DMS53 (cell line): ENCODE data around the gene DPP10.

ENCODE experiments used
- DNase-seq: peaks from one replicate; lab custom pipeline; 2025; lab: John Stamatoyannopoulos, UW

The DPP10 gene

DNA sequence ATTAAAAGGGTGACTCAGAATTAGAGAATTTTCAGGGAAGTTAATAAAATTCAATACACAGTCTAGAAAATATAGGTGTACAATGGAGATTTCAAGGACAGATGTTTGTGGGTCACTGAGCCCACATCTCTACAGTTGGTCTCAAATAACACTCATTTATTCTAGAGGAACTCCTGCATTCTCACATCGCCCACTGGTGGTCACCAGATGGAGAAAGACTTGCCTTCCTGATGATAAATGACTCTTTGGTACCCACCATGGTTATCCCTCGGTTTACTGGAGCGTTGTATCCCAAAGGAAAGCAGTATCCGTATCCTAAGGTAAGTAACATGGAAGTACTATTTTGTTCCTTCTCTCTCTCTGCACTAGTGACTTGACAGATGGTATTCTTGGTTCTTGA is 1297.1 kb downstream of the DPP10 start:
- peak; percentile 46 for DNase-seq

DNA sequence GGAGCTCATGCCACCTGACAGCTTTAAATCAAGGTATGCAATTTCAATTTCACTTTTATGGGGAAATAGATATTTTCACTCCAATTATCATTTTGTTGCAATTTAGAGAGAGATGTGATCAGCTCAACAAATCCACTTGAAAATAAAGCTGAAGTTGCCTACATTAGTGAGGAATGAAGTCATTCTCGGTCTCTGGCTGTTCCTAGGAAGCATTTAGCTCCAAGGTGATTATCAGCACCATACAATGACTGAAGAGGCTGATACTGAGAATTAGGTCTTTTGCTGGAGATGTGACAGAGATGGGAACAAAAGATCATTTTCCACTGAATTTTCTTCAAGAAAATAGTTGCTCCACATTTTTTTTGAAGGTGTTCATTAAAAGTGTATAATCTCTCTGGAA is 1303.7 kb downstream of the DPP10 start:
- no peak for DNase-seq

DNA sequence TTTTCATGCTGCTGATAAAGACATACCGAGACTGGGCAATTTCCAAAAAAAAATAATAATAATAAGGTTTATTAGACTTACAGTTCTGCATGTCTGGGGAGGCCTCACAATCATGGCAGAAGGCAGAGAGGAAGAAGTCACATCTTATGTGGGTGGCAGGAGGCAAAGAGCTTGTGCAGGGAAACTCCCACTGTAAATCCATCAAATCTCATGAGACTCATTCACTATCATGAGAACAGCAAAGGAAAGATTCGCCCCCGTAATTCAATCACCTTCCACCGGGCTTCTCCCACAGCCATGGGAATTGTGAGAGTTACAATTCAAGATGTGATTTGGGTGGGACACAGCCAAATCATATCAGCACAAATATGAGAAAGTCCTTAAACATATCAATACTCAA is 1314.8 kb downstream of the DPP10 start:
- no peak for DNase-seq

DNA sequence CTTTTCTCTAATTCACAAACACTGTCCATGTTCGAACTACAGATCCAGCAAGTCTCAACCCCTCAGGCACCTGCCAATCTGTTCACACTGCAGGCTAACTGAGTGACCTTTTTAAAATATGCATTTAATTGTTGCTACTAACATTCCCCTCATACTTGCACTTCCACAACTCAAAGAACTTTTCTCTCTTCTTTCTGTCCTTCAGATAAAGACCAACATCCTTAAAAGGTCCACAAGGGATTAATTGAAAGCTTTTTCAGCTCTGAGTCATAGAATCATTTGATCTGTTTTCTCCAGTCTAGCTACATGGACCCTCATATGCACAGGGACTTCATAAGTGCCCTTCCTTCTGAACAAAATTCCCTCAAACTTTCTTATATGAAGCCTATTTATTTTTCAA is 1321.2 kb downstream of the DPP10 start:
- no peak for DNase-seq

DNA sequence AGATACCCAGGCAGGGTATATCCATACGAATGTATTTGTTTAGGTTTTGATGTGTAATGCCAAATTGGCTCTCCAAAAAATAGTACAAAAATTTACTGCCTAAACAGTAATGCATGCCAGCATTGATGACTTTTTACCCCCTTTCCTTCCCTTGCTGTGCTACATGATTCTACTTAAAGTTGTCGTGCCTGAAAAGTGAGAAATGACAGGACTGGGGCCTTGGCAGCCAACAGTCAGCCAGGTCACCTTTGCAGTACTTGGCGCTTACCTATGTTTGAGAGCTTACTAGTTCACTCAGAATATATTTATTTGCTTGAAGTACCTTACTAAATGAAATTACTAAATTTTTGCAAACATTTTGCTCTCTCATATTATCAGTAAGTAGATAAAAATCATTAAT is 1329.1 kb downstream of the DPP10 start:
- no peak for DNase-seq

DNA sequence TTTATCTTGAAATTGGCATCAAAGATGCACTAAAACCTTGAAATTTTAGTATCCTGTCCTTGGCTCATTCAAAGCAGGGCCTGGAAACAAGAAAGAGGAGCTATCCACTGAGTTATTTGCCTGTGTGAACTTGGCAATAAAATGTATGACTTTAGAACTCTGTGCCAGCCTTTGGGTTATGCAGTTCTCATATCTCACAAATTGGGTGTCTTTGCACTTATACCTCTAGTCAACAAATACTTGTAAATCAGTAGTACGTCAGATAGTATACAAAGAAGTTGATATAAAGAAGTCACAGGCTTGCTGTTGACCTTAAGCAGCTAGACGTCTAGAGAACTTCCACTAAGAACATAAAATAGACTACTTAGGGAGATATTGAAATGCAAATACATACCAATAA is 1331.9 kb downstream of the DPP10 start:
- no peak for DNase-seq

DNA sequence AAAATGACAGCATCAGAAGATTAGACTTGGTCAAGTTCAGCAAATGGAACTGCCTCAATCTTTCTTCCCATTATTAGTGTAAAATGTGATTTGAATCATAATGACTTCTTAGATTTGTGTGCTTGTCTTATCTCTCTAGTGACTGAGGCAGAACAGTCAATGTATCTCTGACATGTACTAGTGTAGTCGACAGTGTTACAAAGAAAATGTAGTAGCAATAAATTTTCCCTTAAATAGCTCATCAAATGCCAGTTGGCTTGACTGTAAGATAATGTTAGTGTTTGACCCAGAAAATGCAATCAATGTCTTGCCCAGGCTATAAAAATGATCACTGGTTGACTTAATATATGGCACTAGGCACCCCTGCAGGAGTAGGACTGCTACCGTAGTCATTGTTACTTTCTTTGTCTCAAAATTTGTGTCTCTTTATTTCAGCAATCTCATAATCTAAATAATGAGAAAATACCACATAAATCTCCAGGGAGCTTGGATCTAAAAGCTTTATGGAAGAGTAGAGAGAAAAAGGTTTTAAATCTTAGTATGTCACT is 1336.7 kb downstream of the DPP10 start:
- no peak for DNase-seq

DNA sequence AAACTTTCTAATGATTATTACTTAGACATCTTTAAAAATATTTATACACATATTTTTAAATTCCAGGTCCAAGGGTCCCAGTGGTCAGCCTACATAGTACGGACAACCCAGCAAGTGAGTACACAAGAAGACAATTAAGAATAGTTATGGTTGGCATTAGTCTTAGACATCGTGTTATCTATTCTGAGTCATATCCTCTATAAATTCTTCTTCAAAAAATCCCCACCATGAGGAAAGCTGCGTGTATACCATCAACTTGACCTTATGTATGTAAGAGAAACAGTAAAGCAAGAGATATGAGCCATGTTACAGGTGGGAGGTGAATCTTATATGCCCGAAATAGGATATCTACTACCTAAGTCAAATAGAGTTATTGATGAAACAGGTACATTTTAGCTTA is 1339.8 kb downstream of the DPP10 start:
- DNase-seq: no peak

DNA sequence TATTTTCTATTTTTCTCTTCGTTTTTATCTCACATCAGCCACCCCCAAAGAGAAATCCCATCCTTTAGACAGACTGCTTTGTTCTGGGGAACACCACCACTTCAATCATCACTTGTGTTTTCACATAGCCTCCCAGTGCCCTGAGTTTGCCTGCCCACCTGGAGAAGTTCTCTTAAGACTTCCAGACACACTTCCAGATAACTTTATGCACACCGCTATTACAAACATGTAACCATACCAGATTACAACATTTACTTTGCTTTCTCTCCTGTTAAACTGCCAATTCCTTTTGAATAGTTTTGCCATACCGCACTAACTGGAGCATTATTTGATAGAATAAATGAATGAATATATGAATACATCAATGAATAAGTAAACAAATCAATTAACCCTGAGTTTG is 1353.6 kb downstream of the DPP10 start:
- DNase-seq: no peak

DNA sequence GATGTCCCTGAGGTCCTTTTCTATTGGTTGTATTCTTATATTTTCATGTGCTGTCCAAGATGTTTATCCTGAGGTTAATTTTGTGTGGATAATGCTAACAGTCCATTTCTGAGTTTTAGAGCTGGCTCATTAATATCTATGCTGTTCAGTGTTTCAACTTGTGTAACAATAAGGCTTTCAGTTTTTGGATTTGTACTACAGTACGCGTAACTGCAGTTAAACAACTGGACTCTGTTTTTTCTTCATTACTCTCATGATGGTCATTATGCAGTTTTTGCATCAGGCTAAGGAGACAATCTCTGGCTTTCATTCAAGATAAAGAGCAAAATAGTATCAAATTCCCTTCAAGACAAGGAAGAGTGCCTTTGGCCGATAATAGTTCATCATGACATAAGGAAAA is 1364.8 kb downstream of the DPP10 start:
- no peak for DNase-seq

DNA sequence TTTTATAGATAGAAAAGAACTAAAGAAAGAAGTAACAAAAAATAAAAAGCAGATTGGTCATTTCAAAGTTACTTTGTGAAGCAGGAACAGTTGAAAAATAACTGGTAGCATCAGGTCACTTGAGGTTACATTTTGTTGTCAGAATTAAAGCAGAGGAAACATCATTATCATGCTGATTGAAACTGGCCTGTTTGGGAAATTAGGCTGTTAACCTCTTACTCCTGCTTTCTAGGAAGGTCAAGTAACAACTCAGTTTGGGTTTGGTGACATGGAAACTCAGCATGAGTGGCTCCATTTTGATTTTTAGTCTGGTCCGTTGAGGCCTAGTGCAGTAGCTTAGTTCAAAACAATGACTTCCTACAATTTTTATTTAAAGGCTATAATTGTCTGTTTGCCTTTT is 1383.5 kb downstream of the DPP10 start:
- DNase-seq: no peak

DNA sequence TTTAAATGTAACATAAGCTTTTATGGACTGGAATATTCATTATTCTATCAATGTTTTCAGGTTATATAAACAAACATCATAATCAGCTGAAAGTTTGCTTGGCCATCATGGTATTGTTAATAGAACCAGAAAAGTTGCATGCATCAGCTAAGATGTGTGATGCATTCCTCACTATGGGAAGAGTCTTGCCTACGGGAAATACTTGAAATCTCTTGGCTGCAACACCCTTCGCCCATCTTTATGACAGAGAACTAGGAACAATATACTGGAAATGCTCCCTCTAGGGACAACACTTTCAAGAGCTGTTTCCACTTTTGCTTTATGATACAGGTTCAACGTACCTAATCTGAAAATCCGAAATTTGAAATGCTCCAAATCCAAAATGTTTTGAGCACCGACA is 1390.8 kb downstream of the DPP10 start:
- no peak for DNase-seq

DNA sequence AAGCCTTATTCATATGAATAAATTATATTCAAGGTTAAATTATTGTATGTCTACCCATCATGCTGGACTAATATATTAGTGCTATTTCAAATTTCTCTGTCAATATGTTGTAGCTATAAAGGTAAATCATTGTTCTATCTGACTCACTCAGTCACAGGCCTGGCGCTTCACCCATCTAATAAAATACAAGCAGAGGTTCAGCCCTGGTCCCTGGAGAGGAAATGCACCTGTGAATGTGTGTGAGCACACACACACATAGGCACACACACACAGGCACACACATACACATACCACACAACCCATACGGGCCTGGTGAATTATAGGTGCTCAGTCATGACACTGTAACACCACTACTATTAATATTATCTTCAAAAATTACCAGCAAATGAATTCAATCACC is 1396.1 kb downstream of the DPP10 start:
- no peak for DNase-seq

DNA sequence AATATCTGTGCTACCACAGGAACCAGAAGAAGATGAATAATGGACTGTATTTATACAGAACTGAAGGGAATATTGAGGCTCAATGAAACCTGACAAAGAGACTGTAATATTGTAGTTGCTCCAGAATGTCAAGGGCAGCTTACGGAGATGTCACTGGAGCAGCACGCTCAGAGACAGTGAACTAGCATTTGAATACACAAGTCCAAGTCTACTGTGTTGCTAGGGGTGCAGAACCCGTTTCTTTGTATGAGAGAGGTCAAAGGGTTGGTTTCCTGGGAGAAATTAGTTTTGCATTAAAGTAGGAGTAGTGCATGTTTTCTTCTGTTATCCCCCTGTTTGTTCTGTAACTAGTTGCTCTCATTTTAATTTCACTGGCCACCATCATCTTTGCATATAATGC is 1399.9 kb downstream of the DPP10 start:
- DNase-seq: no peak

DNA sequence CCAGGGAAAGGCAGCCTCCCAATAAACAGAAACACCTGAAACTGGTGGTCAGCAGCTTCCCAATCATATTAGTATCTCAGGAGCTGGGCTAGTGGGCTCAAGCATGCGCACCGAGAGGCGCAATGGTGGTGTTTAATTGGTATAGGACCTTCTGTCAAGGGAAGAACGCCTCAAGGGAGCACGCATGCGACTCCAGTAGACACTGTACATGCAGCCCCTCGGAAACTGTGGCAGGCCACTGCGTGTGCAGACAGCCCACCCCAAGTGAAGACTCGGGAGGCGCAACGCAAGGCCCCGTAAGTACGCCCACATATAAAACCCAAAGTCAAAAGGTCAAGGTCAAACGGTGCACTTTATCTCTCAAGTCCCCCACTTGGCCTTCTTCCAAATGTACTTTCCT is 1405.8 kb downstream of the DPP10 start:
- DNase-seq: no peak

DNA sequence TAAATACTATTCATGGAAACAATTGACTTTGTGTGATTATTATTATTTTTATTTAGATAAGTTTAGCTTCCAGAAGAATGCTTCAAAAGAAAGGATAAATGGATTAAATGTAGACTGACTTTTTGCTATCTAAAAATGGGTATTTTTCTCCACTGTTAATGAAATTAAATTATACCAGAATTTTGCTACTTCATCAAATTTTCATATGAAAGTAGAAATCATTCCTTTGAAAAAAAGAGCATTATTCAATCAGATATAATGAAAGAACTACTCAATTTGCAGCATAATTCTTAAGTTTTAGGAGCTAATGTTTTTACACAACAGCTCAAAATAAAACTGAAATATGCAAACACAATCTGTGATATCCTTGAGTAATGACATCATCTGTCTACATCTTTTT is 1424.6 kb downstream of the DPP10 start:
- no peak for DNase-seq

DNA sequence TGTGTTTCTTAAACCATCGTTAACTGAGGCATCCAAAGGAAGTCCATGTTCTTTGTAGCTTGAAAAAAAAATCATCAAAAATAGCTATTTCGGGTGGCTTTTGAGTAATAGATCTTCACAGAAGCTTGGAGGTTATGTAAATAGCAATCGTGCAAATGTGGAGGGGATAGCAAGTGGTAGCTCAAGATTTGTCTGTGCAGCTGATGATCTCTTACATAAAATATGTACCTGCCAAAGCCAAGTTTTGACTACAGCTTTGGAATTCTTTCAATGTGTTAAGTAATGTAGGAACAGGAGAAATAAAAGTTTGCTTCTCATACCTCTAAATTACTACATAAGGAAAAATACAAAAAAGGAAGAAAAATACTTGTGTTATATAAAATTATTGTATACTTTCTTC is 1432.0 kb downstream of the DPP10 start:
- DNase-seq: no peak

DNA sequence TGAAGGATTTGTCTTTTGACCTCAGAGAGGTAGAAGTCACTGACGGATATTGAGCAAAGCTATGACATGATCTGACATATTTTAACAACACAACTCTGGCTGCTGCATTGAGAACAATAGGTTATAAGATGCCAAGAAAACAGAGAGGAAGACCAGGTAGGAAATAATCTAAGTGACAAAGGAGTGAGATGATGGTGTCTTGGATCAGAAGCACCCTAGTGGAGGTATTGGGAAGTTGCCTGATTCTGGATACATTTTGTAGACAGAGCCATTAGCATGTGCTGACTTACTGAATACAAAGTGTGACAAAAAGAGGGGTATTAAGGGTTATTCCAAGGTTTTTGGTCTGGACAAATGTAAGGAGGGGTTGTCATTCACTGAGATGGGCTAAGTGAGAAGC is 1438.1 kb downstream of the DPP10 start:
- peak; percentile 58 for DNase-seq

DNA sequence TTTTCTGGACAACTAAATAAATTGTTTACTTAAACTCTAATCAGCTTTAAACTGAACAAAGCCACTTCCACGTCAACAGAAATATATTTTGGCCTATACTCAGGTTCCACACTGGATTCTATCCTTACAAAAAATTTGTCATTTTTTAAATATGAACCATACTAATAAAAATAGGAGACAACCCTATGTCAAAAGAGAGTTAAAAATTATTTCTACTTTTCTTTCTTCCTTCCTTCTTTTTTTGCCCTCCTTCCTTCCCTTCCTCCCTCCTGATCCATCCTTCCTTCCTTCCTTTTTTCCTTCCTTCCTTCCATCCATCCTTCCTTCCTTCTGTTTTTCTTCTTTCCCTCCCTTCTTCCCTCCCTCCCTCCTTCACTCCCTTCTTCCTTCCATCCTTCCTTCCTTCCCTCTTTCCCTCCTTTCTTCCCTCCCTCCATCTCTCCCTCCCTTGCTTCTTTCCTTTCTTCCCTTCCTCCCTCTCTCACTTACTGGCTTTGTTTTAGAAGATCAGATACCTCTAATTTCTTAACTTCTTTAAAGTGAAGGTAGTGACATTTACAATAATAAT is 1444.9 kb downstream of the DPP10 start:
- DNase-seq: no peak
